Stimulated activated CD4-positive, alpha-beta T cell treated with anti-CD3 and anti-CD28 coated beads, Interleukin-15, amount 100 ng/mL, for 48 hours (primary cell): ENCODE results near the gene HADH.
"Not testable (repeated sequence)": the region's sequence is repeated elsewhere in the genome, so short reads cannot be mapped to it uniquely, and the experiment has no call there.

ENCODE experiments used
- DNase-seq, 2 donors: peaks; one replicate each; pipeline ENCODE4 v3.0.0-alpha.2; 2020; ENCODE audit warnings: low read depth in 2 of 2

Gene HADH

GRCh38 chr4:107989537-107990386 is at the start of gene HADH:
Gene HADH, plus strand, starts transcription at chr4:107989889. Its CDS starts 44 bp downstream, at chr4:107989933.
- peak; percentile 88 to 92 for DNase-seq

DNA sequence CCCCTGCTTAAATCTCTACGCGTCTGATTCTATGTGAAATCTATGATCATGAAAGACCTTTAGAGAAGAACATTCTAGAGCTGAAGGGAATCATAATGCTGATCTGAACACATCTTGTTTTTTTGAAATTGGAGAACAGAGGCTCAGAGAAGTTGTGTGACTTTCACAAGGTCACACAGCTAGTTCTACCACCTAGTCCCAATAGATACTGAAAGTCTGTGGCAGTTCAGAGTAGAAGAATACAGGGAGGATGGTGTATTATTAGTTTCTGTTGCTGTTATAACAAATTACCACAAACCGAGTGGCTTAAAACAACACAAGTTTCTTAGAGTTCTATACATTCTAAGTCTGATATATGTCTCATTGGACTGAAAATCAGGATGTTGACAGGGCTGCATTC is 43.9 kb upstream of the HADH start:
- no peak for DNase-seq

GRCh38 chr4:107950746-107951540 is 38.7 kb upstream of the HADH start:
- no peak for DNase-seq

DNA sequence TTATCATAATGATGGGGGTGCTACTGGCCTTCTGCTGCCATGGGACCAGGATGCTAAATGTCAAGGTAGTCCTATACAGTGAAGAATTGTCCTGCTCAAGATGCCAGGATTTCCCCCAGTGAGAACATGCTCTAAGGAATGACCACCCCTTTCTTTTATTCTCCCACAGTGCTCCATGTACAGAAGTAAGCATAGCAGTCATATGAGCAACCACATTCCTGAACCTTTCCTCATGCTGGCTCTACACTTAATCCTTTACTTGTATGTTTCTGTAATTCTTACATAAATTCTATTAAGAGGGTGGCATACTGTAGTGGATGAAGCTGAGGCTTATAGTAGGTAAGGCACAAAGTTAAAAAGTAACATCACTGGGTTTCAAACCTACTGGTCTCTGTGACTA is 38.1 kb upstream of the HADH start:
- no peak for DNase-seq

- no peak for DNase-seq
These were observed 33.7 kb upstream of the HADH start for GRCh38 chr4:107956011-107956410.

- no peak for DNase-seq
These were observed 22.8 kb upstream of the HADH start for GRCh38 chr4:107966903-107967302.

DNA sequence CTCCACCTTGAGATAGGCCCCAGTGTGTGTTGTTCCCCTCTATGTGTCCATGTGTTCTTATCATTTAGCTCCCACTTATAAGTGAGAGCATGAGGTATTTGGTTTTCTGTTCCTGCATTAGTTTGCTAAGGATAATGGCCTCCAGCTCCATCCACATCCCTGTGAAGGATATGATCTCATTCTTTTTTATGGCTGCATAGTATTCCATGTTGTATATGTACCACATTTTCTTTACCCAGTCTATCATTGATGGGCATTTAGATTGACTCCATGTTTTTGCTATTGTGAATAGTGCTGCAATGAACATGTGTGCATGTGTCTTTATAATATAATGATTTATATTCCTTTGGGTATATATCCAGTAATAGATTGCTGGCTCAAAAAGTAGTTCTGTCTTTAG is 22.2 kb upstream of the HADH start:
- DNase-seq = not testable (repeated sequence)

DNA sequence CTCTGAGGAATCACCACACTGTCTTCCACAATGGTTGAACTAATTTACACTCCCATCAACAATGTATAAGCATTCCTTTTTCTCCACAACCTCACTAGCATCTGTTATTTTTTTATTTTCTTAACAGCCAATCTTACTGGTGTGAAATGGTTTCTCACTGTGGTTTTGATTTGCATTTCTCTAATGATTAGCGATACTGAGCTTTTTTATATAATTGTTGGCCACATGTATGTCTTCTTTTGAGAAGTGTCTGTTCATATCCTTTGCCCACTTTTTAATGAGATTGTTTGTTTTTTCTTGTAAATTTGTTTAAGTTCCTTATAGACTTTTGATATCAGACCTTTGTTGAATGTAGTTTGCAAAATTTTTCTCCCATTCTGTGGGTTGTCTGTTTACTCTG is 21.8 kb upstream of the HADH start:
- not testable (repeated sequence) for DNase-seq

- DNase-seq = no peak
These were observed 19.5 kb upstream of the HADH start for GRCh38 chr4:107970063-107970798.

GRCh38 chr4:107972605-107973004 is 17.1 kb upstream of the HADH start:
- no peak for DNase-seq

DNA sequence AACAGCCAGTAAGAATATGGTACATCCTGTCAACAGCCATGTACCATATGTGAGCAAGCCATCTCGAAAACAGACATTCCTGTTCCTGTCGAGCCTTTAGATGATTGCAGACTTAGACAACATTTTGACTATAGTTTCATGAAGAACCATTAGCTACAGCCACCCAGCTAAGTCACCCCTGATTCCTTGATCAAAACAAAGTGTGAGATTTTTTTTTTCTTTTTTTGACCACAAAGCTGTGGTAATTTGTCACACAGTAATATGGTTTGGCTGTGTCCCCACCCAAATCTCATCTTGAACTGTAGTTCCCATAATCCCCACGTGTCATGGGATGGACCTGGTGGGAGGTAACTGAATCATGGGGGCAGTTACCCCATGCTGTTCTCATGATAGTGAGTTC is 15.2 kb upstream of the HADH start:
- DNase-seq = no peak

- DNase-seq = no peak
These were observed 12.2 kb upstream of the HADH start for GRCh38 chr4:107977482-107977881.

GRCh38 chr4:107977966-107978705 is 11.6 kb upstream of the HADH start:
- DNase-seq = no peak

GRCh38 chr4:107978716-107979451 is 10.8 kb upstream of the HADH start:
- no peak for DNase-seq

GRCh38 chr4:107987916-107988762 is 1.6 kb upstream of the HADH start:
- no peak for DNase-seq

DNA sequence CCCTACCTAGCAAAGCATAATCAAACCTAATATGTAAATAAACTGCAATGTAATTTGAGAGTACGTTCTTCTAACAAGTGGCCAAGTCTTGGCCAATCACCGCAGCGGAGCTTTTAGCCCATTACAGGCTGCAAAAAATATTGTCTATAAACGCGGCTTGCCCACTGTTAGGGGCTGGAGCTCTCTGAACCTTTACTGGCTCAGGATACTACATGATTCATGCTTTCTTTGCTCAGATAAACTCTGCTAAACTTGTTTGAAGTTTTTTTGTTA is 990 bp upstream of the HADH start:
- no peak for DNase-seq

GRCh38 chr4:107989162-107989536 is 540 bp upstream of the HADH start:
- no peak for DNase-seq

GRCh38 chr4:107991945-107992630 is 2.4 kb downstream of the HADH start:
- no peak for DNase-seq

GRCh38 chr4:107993969-107994368 is 4.3 kb downstream of the HADH start:
- DNase-seq = no peak

DNA sequence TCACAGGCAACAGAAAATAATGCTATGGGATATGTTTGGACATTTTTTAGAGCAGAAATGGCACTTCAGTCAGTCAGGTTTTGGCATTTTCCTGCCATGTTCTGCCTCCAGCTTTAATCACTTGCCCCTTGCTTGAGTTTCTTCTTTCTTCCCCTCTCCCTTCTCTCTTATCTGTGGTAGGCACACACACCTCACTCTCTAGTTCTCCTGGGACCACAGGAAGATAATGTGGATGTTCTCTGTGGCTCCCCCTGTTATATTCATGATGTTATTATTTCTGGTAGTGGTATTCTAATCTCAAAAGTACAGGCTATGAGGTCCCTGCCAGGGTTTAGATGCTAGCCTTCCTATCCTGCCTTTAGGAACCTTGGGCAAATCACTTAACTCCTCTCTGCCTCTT is 5.2 kb downstream of the HADH start:
- no peak for DNase-seq
